ENCODE data around the gene MSANTD2.

Gene MSANTD2

DNA sequence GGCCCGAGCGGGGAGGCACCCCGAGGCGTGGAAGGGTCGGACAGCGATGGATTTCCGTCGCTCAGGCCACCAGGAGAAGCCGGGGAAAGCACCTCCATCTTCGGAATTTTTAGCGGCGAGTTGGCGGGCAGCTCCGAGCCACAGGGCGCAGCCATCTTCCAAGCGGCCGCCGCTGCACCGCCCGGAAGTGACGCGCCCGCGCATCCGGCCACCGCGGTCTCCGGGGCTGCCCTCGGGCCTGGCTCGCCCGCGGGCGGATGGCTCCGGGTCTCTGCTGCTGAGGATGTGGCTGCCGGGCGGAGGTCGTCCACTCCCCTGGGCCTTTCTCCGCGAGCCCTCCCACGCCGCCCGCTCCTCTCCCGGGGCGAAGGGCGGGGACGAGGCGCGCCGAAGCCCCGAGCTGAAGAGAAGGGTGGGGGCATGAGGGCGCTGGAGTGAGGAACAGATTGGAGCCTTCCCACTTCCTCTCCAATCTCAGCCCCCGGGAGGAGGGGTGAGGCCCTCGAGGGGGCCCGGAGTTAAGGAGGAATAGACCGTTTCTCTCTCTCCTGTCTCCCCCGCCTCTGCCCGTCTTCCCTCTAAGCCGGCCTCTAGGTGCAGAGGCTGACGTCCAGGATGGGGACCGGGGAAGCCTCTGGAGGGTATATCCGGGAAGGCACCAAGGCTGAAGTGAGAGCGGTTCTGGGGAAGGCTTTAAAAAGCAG, at the start of gene MSANTD2:
Gene MSANTD2 (minus strand): TSS at position 181 of the 704 bp plus-strand sequence. CDS start 26 bp downstream, at position 155.
- peak; percentile 37 for DNase-seq (ENCODE audit: low spot score)
- no peak for FAIRE-seq

DNA sequence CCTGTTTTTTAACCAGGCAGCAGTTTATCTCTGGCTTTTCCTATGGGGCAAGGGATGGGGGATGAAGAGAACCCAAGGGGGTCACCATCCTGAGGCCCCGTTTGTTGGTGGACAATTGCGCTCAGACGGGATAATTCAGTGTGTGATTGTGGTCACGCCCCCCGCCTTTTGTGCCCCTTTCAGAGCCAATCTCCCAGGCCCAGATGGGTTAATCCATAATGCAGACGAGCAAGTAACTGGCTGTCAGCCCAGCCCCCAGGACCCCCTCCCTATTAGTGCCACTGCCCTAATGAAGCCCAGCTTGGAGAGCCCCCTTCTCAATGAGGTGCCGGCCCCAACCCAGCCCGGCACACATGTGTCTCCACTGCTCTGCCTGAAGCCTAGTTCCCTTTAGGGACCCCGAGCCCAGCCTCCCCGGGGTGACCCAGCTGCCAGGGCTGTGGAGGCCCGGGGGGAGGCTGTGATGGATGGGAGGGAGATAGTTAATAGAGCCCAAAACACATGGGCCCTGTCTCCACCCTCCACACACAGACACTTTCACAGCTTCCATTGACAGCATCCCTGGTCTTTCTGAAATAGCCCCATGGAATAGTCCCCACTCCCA, 46.0 kb upstream of the MSANTD2 start:
- DNase-seq (ENCODE audit: low spot score), result no peak
- no peak for FAIRE-seq

DNA sequence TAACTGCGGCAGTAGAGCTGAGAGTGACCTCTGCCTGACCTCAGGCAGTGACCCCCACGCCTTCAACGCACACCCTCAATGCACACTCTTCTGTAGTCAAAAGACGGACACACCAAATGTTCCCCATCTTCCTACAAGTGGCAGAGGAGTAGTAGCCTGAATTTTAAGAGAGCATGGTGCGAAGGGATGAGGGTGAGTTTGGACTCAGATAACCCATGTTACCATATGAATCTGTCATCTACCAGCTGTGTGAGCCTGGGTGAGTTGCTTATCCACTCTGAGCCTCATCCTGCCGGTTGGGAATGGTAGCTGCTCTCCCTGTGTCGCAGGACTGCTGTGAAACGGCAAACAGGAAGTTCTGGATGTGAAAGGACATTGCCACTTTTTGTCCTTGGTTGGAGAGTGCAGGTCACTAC, 44.5 kb upstream of the MSANTD2 start:
- DNase-seq (ENCODE audit: low spot score) (no peak), FAIRE-seq (no peak)

DNA sequence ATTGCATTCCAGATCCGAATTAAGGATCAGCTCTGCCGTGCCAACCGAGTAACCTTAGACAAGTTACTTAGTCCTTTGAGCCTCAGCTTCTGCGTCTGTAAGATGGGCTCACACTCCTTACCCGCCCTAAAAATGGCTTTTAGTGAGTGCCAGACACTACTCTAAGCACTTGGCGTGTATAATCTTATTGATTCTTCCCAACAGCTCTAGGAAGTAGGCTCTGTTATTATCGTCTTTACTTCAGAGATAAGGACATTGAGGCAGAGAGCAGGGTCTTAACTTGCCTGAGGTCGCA, 43.4 kb upstream of the MSANTD2 start:
- FAIRE-seq (no peak), DNase-seq (ENCODE audit: low spot score) (no peak)

DNA sequence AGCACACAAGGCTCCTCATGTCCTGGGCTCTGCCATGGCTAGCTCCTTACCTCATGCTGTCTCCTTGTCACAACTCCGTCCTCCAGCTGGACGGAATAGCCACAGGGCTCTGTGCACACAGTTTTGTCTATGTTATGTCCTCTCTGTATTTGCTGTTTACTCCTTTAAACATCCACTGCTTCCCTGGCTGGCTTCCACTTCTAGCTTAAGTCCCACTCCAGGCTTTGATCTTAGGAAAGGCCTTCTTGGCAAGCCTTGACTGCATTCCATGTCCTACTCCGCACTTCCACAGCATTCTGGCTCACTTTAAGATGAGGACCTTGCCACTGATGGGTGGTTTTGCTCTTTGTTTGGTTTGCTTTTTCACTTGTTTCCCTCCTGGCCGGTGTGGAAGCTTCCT, 42.1 kb upstream of the MSANTD2 start:
- FAIRE-seq, result no peak
- DNase-seq (ENCODE audit: low spot score), result no peak

DNA sequence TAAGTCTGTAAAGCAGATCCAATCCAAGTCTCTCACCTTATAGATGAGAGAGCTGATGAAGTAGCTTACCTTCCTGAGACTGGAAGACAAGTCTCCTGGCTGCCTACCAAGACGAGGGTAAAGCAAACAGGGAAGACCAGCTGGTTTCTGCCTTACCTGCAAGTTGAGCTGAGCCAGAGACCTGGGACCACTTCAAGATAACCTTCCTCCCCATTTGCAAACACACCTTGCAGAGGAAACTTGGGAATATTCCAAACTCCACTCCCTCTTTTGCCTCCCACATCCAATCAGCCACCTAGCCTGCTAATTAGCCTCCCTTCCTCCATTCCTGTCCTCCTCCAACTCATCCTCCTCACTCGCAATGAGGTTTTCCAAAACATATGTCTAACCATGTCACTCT, 41.6 kb upstream of the MSANTD2 start:
- DNase-seq (ENCODE audit: low spot score), result no peak
- no peak for FAIRE-seq

DNA sequence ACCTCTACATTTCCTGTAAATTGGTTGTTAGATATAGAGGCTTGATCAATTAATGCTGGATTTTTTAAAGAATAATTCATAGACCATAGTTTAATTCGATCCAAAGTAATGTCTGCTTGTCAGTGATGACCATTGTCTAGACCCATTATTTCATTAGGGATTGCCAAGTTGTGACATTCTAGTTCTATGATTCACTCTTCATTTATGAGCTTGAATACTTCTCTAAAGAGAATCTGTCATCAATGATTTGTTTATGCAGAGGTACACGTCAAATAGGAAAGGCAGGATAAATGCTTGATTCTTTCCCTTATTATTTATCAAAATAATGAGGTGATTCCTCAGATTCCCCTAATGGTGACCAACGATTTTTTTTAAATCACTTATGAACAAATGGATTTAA, 41.0 kb upstream of the MSANTD2 start:
- DNase-seq (ENCODE audit: low spot score) (no peak), FAIRE-seq (no peak)

DNA sequence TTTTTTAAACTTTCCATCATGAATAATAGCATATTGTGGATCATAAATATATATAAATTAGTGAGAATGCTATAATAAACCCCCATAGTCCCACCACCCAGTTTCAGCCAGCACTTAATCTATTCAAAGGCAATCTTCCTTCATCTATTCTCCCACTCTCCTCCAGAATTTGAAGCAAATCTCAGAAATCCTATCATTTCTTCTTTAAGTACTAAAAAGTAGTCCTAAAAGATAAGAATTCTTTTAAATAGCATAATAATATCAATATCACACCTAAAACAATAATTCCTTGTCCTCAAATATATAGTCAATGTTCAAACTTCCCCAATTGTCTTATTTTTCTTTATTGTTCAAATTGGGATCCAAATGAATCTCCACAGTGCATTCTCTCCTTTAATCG, 40.5 kb upstream of the MSANTD2 start:
- DNase-seq (ENCODE audit: low spot score), result no peak
- no peak for FAIRE-seq

DNA sequence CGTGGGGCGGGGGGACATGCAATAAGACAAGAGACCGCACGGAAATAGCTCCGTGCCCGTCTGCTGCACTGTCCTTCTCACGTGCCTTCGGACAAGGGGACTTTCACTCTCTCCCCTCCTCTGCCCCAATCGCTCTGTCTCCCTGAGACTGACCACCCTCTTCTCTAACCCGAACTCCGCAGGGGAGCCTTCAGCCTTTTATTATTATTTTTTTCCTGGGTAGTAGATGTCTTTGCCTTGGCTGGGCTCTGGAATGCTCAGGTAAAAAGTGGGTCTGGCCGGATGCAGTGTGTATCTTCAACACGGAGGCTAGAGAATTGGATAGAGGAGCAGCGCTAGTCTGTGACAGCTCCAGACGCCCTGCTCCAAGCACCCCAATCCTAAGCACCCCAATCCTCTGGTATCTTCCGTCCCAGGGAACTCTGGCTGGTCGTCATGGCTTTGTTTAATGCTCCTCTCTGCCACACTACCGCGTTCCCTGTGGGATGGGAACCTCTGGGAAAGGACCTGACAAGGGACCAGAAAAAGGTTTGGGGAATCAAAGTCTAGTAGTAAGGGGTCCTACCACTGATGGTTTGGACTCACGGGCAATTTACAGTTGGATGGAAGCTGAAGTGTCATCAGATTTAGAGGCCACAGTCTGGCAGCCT, 39.9 kb upstream of the MSANTD2 start:
- DNase-seq (ENCODE audit: low spot score), result no peak
- FAIRE-seq, result no peak

DNA sequence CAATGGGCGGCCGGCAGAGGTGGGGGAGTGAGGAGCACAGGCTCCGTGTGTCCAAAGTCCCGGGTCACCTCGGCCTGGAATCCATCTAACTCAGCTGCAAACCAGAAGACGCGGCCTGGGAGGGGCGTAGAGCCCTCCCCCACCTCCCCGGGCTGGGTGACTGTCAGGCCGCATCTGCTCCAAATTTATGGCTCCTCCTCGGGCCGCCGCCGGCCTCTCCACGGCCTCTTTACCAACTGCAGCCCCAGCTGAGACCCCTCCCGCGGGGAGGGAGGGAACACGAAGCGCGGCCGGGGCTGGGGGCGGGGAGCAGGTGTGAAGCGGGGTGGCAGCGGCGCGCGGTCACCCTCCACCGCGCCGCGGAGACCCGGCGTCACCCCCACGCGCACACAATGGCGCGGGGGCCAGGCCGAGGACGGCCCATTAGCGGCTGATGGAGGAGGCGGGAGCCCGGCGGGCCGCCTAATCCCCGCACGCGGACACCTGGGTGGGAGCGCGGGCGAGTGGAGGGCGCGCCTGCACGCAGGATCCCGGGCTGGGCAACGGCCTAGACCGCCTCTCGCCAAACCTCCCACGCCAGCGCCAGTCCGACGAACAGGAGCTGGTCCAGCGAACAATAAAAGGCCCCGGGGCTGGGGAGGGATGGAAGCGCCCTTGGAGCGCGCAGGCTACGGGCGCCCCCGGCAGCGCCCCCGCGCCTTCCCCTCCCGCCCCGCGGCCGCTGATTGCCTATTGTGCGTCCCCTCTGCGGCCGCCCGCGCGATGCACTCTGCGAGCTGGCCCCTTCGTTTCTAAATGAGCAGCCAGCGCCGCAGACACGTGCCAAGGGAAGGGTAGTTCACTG, 39.1 kb upstream of the MSANTD2 start:
- FAIRE-seq, result no peak
- DNase-seq (ENCODE audit: low spot score), result no peak

DNA sequence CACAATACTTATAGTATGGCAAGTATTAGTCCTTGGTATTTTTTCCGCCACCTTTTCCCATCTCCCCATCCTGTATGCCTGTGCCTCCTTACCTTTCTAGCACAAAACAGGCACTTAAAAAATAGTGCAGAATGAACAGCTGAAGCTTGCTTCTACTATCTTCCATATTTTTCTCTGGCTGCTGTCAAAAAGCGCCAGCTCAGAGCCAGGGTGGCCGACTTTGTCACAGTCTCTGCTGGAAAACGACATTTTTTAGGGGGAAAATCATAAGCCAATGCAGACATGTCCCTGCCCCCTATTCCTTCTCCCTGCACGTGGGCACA, 38.6 kb upstream of the MSANTD2 start:
- DNase-seq (ENCODE audit: low spot score) (no peak), FAIRE-seq (no peak)

DNA sequence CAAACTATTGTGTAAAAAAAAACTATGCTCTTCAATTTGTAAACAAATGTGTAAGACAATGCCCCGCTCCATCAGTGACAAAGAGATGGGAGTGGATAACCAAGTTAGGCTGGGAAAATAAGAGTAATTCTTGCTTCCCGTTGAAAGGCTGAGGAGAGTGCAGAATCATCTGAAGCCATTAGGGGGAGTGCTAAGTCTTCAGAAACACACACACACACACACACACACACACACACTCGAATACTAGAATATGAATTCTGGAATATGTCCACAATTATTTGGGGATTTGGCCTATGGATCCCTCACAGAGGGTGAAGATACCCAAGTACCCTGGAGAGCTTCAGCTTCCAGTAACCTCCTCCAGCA, 37.3 kb upstream of the MSANTD2 start:
- DNase-seq (ENCODE audit: low spot score) (peak; percentile 45), FAIRE-seq (no peak)

DNA sequence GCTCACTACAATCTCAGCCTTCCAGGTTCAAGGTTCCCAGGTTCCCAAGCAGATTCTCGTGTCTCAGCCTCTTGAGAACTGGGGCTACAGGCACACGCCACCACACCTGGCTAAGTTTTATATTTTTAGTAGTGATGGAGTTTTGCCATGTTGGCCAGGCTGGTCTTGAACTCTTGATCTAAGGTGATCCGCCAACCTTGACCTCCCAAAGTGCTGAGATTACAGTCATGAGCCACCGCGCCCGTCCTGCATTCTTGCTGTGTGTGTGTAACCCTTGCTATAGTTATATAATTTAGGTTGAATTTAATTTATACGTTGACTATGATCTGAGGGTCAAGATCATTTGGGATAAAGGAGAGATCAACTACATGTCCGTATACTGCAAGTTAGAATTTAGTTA, 35.7 kb upstream of the MSANTD2 start:
- FAIRE-seq, result no peak

DNA sequence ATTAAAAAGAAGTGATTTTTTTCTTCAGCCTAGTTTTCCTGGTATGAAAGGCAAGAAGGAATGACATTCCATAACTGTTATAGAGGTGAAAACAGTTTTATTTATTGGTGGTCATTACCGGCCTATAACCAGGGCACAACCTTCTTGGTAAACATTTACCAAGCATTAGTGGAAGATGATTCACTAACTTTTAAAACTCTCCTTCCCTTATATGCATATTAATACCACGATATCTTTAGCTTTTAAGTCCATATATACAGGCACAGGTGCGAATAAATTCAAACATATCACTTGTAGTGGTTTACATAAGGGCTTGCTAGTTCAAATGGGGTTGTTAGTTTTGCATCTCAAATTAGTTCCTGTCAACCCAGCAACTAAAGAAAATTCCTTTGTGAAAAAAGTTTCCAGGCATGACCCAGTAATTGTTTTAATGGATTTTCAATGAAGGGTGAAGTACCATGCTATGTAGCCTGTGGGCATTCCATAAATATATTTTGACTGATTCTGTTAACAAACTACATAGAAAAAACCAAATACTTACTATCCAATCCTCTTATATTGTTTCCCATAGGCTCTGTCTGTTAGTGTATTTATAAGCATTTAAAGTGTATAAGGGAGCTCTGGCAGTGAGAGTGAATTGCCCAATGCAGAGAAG, 34.4 kb upstream of the MSANTD2 start:
- no peak for FAIRE-seq
- no peak for DNase-seq (ENCODE audit: low spot score)

More for the DNA sequence above, 35.7 kb upstream of the MSANTD2 start:
- DNase-seq (ENCODE audit: low spot score), result no peak

DNA sequence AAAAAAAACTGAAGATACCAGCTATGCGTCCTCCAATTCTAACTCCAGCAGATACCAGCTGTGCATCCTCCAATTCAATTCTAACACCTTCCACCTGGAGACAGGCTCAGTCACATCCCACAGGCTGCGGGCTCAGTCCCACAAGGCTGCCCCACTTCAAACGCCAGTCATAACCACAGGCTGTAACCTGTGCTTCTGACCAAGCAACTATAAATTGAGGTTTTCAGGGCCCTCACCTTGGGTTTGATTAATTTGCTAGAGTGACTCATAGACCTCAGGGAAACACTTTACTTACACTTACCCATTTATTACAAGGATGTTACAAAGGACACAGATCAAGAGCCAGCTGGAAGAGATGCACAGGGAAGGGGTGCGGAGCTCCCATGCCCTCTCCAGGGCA, 32.4 kb upstream of the MSANTD2 start:
- FAIRE-seq (no peak), DNase-seq (ENCODE audit: low spot score) (no peak)

DNA sequence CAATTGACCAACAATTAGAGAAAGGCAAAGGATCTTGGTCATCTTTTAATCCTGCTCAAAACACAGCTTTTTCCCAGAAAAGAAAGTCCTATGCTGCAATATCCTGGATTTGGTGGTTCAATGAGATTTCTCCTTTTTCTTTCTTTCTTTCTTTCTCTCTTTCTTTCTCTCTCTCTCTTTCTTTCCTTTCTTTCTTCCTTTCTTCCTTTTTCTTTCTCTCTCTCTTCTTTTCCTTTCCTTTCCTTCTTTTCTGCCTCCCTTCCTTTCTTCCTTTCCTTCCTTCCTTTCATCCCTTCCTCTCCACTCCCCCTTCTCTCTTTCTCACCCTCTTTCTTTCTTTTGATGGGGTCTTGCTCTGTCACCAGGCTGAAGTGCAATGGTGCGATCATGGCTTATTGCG, 31.7 kb upstream of the MSANTD2 start:
- no peak for FAIRE-seq
- DNase-seq (ENCODE audit: low spot score), result no peak

DNA sequence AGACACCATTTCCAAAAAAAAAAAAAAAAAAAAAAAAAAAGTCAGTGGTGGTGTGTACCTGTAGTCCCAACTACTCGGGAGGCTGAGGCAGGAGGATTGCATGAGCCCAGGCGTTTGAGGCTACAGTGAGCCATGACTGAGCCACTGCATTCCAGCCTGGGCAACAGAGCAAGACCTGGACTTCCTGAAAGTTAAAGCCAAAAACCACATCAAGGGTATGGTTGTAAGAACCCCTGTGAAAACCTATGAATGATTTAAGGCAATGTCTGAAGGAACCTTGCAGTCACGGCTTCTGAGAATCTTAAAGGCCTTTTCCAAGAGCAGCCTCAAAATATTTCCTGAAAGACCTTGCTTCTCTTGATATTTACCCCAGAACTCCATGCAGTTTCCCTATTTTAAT, 30.5 kb upstream of the MSANTD2 start:
- FAIRE-seq, result no peak
- no peak for DNase-seq (ENCODE audit: low spot score)

DNA sequence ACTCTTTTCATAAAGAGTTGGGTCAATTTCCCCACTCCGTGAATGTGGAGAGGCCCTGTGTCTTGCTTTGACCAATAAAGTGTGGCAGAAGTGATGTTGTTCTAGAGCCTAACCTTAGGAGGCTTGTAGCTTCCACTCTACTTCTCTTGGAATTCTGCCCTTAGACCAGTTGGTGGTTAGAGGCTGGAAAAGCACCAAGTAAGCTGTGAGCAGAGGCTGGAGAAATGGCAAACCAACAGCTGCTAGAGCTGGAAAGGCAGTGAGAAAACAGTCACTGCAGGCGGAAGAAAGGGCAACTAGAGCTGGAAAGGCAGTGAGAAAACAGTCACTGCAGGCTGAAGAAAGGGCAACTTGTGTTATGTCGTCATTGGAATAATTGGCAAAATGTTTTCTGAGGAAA, 29.8 kb upstream of the MSANTD2 start:
- DNase-seq (ENCODE audit: low spot score) (no peak), FAIRE-seq (no peak)

DNA sequence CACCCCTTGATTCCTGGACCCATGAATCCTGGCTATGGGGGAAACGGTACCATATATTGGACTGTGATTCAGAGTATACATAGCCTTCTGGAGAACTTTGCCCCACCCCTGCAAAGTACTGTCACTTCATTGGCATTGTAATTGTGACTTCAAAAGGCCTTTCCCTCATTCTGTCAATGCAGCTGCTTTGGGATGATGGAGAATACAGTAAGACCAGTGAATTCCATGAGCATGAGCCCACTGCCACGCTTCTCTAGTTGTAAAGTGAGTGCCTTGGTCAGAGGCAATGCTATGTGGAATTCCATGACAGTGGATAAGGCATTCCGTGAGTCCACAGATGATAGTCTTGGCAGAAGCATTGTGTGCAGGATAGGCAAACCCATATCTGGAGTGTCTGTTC, 25.7 kb upstream of the MSANTD2 start:
- DNase-seq (ENCODE audit: low spot score) (no peak), FAIRE-seq (no peak)

DNA sequence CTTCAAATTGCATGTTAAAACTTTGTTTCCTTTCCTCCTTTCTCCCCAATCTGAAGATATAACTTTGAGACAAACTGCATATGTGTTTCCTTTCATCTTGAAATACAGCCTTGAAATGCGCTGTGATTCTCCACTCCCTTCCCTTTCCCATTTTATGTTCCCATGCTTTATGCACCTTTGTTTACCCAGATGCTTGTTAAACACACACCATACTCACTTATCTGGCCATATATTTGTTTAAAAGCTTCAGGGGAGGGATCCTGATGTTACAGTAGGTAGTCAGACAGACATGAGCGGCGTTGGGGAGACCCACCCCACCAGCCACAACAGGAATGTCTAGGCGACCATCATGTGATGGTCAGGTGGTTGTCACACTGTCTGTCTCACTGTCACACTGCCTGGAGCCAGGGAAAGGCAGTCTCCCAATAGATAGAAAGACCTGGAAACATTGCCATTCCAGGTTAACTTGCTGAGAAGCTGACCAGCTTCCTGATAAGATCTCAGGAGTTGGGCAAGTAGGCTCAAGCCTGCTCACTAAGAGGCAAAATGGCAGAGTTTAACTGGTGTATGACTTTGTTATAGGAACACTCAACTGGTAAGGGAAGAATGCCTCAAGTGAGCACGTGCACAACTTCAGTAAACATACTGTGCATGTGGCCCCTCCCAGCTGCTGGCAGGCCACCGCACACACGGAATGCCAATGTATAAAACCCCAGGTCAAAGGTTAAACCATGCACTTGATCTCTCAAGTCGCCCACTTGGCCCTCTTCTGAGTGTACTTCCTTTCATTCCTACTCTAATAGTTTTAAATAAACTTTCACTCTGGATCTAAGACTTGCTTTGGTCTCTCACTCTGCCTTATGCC, 23.5 kb upstream of the MSANTD2 start:
- no peak for FAIRE-seq

More for the DNA sequence above, 23.5 kb upstream of the MSANTD2 start:
- DNase-seq (ENCODE audit: low spot score), result no peak

All from RCC 7860 (cell line).